NCI-H774 (cell line): Measurements from ENCODE around the gene SLC16A9.
"Not testable (repeated sequence)": the region's sequence is repeated elsewhere in the genome, so short reads cannot be mapped to it uniquely, and the experiment has no call there.

Source experiments
- DNase-seq: peaks from one replicate; lab custom pipeline; 2025; lab: John Stamatoyannopoulos, UW

The SLC16A9 gene

GRCh38 chr10:59675812-59676211 lies 33.8 kb downstream of the SLC16A9 start:
- DNase-seq, result no peak

- DNase-seq, result no peak
These were observed 35.3 kb downstream of the SLC16A9 start for GRCh38 chr10:59674215-59674836.

GRCh38 chr10:59672150-59672875 lies 37.3 kb downstream of the SLC16A9 start:
- DNase-seq, result no peak

- no peak for DNase-seq
These were observed 39.4 kb downstream of the SLC16A9 start for GRCh38 chr10:59670269-59670668.

- DNase-seq, result no peak
These were observed 41.6 kb downstream of the SLC16A9 start for GRCh38 chr10:59668096-59668495.

GRCh38 chr10:59666310-59666709 lies 43.3 kb downstream of the SLC16A9 start:
- no peak for DNase-seq

- not testable (repeated sequence) for DNase-seq
These were observed 46.4 kb downstream of the SLC16A9 start for GRCh38 chr10:59663213-59663612.

- DNase-seq, result no peak
These were observed 51.9 kb downstream of the SLC16A9 start for GRCh38 chr10:59657724-59658123.

- no peak for DNase-seq
These were observed 54.3 kb downstream of the SLC16A9 start for GRCh38 chr10:59655309-59655708.

- no peak for DNase-seq
These were observed 55.6 kb downstream of the SLC16A9 start for GRCh38 chr10:59654007-59654406.

- DNase-seq, result no peak
These were observed 57.7 kb downstream of the SLC16A9 start for GRCh38 chr10:59651902-59652301.

- DNase-seq, result no peak
These were observed 59.9 kb downstream of the SLC16A9 start for GRCh38 chr10:59649606-59650346.

GRCh38 chr10:59648711-59649201 lies 60.9 kb downstream of the SLC16A9 start:
- no peak for DNase-seq

- DNase-seq, result no peak
These were observed 64.8 kb downstream of the SLC16A9 start for GRCh38 chr10:59644841-59645240.

GRCh38 chr10:59641688-59642087 lies 68.0 kb downstream of the SLC16A9 start:
- not testable (repeated sequence) for DNase-seq

GRCh38 chr10:59635502-59636290 lies 74.0 kb downstream of the SLC16A9 start:
- no peak for DNase-seq

- DNase-seq, result no peak
These were observed 75.5 kb downstream of the SLC16A9 start for GRCh38 chr10:59634102-59634501.

GRCh38 chr10:59633063-59633462 lies 76.6 kb downstream of the SLC16A9 start:
- DNase-seq, result no peak

- no peak for DNase-seq
These were observed 77.5 kb downstream of the SLC16A9 start for GRCh38 chr10:59631882-59632807.

- no peak for DNase-seq
These were observed 78.4 kb downstream of the SLC16A9 start for GRCh38 chr10:59631237-59631636.

- DNase-seq, result no peak
These were observed 80.7 kb downstream of the SLC16A9 start for GRCh38 chr10:59628965-59629364.
